ENCODE data around the gene ZDHHC20.

Gene ZDHHC20

DNA sequence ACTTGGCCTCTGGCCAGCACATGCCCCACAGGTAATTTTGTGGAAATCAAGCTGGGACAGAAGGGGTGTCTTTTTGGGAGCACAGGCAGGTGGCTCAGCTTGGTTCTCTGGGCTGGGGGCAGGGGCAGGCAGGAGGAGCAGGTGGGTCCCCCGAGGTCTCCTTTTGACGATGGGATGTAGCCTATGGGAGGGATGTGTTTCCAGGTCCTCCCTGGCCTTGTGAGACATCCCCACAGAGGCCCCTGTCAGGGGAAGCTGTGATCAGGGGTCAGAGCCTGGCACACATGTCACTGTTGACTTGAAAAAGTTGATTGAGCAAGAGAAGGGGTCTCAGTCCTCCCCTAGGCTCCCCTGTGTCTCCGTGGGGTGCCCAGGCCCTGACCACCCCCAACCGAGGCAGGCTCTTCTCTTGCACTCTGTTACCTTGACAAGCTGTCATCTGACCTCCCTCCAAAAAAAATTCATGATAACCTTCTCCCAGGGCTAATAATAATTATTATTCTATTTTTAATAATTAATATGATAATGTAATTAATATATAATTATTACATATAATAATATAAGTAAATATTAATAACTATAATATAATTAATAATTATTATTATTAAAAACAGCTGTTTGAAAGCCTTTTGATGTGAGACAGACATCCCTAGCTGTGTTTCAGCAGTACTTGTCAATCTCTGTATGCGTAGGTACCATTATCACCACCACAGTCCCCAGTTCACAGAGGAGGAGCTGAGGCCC is 116.2 kb downstream of the ZDHHC20 start:
- H3K4me3 ChIP-seq (ENCODE audit: low read depth, low read length), result no peak overlapping the region
- TF ChIP-seq, protein P1, sequence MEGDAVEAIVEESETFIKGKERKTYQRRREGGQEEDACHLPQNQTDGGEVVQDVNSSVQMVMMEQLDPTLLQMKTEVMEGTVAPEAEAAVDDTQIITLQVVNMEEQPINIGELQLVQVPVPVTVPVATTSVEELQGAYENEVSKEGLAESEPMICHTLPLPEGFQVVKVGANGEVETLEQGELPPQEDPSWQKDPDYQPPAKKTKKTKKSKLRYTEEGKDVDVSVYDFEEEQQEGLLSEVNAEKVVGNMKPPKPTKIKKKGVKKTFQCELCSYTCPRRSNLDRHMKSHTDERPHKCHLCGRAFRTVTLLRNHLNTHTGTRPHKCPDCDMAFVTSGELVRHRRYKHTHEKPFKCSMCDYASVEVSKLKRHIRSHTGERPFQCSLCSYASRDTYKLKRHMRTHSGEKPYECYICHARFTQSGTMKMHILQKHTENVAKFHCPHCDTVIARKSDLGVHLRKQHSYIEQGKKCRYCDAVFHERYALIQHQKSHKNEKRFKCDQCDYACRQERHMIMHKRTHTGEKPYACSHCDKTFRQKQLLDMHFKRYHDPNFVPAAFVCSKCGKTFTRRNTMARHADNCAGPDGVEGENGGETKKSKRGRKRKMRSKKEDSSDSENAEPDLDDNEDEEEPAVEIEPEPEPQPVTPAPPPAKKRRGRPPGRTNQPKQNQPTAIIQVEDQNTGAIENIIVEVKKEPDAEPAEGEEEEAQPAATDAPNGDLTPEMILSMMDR (IDR thresholded peaks at IDR 0.05; ENCODE audit: borderline replicate concordance, insufficient read depth, low read depth, low read length), result no peak

DNA sequence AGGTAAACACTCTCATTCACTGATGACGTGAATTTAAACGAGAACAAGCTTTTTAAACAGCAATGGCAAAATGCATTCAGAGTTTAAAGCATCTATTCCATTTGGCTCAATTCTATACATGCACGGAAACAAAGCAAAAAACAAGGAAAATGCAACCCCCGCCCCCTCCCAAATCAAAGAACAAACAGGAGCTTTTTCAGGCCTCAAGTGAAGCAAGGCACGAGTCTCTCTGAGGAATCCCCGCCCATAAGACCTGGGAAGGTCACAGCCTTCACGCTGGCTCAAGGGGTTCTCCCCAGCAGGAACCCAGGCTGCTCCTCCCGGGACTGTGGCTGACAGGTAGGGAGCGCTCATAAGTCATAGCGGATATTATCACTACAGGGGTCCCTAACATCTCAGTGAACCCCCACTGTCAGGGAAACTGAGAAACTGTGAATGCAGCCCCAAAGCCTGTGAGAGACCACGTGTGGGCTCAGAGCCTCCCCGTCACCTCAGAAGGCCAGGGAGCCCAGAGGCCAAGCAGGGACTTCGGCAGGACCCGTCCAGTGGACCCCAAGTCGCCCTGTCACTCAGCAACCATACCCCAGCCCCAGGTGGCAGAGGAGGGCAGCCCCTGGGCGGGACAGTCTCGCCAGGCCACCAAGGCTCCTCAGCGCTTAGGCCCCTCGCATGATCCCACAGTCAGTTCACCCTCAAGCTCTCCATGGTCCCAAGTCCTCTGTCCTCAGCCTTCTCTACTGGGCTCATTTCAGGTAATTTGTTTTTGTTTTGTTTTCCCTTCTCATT is 117.3 kb downstream of the ZDHHC20 start:
- H3K4me3 ChIP-seq (ENCODE audit: low read depth, low read length), result no peak overlapping the region
- TF ChIP-seq, protein P1 (IDR thresholded peaks at IDR 0.05; ENCODE audit: borderline replicate concordance, insufficient read depth, low read depth, low read length), result no peak

DNA sequence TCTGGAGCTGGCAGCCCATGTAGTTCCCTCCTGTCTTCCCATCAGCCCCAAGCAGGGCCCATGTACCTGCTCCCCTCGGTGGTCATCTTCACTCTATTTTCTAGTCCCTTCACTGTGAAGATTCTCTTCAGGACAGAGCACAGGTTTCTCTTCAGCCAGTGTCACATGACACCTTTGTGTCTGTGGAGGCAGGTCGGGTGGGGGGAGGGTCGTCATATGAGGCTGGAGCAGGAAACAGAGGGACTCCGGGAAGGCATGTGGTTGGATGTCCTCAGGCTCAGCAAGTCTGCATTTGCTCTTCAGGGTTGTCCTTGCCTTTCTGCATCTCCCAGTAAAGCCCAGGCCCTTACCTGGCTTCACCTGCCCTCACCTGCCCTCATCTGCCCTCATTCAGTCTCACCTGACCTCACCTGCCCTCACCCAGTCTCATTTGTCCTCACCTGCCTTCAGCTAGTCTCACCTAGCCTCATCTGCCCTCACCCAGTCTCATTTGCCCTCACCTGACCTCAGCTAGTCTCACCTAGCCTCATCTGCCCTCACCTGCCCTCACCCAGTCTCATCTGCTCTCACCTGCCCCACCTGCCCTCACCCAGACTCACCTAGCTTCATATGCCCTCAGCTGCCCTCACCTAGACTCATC is 120.3 kb downstream of the ZDHHC20 start:
- TF ChIP-seq, protein P1 (IDR thresholded peaks at IDR 0.05; ENCODE audit: borderline replicate concordance, insufficient read depth, low read depth, low read length), result no peak
- H3K4me3 ChIP-seq (ENCODE audit: low read depth, low read length), result no peak overlapping the region

DNA sequence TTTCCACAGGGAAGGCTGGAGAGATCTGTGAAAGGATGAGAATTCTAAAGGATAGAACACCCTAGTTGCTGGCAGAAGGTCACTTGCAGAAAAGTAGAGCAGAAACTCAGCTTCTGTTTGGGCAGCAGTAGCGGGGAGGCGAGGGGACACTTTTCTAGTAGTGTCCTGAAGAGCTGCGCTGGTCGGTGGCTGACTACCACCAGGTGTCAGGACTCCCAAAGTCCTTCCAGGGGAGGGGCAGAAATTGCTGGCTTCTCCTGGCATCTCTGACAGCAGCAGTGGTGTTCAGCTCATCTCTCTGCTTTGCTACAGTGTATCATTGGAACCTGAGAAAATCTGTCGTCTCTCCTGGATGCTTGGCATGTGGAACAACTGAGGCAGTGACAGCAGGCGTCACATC is 120.9 kb downstream of the ZDHHC20 start:
- H3K4me3 ChIP-seq (ENCODE audit: low read depth, low read length), result no peak overlapping the region
- TF ChIP-seq, protein P1 (IDR thresholded peaks at IDR 0.05; ENCODE audit: borderline replicate concordance, insufficient read depth, low read depth, low read length), result no peak

DNA sequence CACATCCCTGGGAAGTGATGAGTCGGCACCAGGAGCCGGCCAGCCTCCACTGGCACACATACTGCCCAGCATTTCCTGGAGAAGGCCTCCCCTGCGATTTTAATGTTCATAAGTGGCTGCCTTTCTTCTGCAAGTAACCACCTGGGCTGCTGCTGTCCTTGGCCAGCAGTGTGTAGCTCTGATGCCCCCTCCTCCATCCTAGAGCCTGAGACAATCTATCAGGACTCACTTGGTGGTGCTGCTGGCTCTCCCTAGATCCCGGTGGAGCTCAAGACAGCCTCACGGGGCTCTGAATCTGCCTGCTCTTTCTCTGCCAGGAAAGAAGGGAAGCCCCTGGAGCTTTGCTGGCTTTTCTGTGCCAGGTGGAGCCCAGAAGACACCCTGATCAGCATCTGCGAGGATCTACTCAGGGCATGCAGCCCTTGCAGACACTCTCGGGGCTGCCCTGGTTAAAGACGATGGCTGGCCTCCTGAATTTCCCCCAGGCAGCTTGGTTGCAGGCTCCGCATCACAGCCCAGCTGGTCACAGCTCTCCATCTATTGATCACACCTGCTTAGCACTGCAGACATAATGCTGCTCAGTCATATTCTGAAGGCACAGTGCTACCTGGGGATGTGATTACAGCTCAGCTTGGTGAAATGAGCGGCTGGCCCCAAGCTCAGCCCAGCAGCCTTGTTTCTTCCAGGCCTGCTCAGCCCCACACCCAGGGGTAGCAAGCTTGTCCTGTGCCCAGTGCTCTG is 122.3 kb downstream of the ZDHHC20 start:
- TF ChIP-seq, protein P1 (IDR thresholded peaks at IDR 0.05; ENCODE audit: borderline replicate concordance, insufficient read depth, low read depth, low read length), result no peak
- no peak overlapping the region for H3K4me3 ChIP-seq (ENCODE audit: low read depth, low read length)

DNA sequence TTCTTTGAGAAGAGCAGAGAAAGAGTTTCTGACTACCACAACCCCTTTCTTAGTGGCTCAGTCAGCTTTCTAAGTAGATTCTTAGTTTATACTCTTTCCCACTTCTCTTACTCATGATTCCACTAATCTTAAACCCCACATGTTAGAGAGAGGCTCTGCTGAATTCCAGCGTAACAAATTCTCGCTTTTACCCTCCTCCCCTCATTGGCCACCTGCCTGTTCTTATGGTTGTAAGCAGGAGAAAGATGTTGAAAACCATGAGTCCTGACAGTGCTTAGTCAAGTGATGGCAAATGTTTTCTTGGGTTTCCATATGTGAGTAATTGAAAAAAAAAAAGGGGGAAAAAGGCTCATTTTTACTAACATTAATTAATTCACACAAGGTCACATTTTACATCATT is 125.9 kb downstream of the ZDHHC20 start:
- TF ChIP-seq, protein P1 (IDR thresholded peaks at IDR 0.05; ENCODE audit: borderline replicate concordance, insufficient read depth, low read depth, low read length), result no peak
- H3K4me3 ChIP-seq (ENCODE audit: low read depth, low read length), result no peak overlapping the region
